ENCODE results near the gene RPS6KA3. TPM values are rescaled to one million over a fixed set of nuclear protein-coding genes. Genes with fewer than 3 reads are reported as not detected.

The RPS6KA3 gene
- polyA plus RNA-seq, 1 of the 3 experiments (the other 2 are of a cell fraction) = 14.3 TPM

DNA sequence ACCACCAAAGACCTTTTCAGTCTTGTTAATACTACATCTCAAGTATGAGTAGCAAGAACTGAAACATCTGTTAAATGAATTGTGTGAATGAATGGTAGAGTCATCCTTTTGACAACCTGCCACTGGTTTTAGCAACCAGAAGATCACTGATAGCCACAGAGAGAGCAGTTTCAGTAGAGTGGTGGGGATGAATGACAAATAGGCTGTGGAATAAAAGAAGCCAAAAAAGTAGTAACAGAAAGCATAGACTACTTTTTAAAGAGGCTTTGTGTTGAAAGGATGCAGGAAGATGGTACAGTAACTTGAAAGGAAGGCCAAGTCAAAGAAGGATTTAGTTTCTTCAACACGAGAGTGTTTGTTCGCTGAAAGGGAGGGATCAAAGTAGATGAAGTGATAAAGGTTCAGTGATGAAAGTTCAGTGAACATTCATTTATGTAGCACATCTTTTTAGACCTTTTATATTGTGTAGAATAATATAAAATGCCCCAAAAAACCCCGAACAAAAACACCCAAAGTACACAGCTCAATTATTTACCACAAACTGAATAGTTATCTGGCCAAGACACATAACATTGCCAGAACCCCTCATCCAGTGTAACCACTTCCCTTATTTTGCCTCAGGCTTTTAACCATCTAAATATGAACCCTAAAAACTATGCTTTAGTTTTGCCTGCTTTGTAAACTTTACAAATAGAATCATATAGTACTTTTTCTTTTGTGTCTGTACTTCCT lies 84.9 kb downstream of the RPS6KA3 start (continued):
- TF ChIP-seq FOXM1 (IDR thresholded peaks at IDR 0.05; ENCODE audit: low read depth) (no peak), NRF1 (IDR thresholded peaks at IDR 0.05; ENCODE audit: low read depth, low read length) (no peak)

DNA sequence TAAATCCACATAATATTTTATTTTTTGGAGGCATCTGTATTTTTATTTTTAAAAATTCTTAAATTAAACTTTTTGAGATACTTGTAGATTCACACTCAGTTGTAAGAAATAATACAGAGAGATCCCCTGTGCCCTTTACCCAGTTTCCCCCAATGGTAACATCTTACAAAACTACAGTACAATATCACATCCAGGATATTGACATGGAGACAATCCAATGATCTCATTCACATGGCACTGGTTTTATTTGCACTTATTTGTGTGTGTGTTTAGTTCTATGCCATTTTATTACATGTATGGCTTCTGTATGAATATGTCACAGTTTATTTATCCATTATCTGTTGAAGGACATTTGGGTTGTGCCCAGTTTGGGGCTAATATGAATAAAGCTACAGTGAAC lies 89.6 kb downstream of the RPS6KA3 start:
- TF ChIP-seq, protein P1, sequence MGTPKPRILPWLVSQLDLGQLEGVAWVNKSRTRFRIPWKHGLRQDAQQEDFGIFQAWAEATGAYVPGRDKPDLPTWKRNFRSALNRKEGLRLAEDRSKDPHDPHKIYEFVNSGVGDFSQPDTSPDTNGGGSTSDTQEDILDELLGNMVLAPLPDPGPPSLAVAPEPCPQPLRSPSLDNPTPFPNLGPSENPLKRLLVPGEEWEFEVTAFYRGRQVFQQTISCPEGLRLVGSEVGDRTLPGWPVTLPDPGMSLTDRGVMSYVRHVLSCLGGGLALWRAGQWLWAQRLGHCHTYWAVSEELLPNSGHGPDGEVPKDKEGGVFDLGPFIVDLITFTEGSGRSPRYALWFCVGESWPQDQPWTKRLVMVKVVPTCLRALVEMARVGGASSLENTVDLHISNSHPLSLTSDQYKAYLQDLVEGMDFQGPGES (IDR thresholded peaks at IDR 0.05; ENCODE audit: low read depth, low read length) = no peak
- Histone ChIP-seq H3F3A (replicated peaks; ENCODE audit: insufficient read depth) (no peaks in the 10 kb centered on the region), H3K4me1 (ENCODE audit: control insufficient read depth in 1 of 2, insufficient read depth in 2 of 2, low read depth in 1 of 2, low read length in 1 of 2) (no peaks in the 10 kb centered on the region), H3K9ac (no peak overlapping the region), H4K20me1 (ENCODE audit: insufficient read depth) (no peaks in the 10 kb centered on the region), H3K9me3 (no peaks in the 10 kb centered on the region), H3K4me3 (ENCODE audit: low read depth in 2 of 2, low read length in 1 of 2) (no peak overlapping the region), H2AFZ (ENCODE audit: low read depth) (no peak overlapping the region), H3K79me2 (ENCODE audit: insufficient read depth) (no peaks in the 10 kb centered on the region), H3K4me2 (no peak overlapping the region), H3K27ac (ENCODE audit: low read depth in 2 of 2, low read length in 1 of 2) (no peak overlapping the region), H3K9me2 (no peaks in the 10 kb centered on the region), H3K27me3 (ENCODE audit: insufficient read depth) (no peaks in the 10 kb centered on the region), H3K36me3 (replicated peaks in 1 of 2; ENCODE audit: control insufficient read depth in 1 of 2, insufficient read depth in 2 of 2, low read length in 1 of 2) (peaks cover 22 to 42% of the 10 kb centered on the region in 2 experiments)
- POLR2A ChIA-PET = no interaction called here
- CTCF ChIA-PET = no interaction called here
- no peak for DNase-seq

DNA sequence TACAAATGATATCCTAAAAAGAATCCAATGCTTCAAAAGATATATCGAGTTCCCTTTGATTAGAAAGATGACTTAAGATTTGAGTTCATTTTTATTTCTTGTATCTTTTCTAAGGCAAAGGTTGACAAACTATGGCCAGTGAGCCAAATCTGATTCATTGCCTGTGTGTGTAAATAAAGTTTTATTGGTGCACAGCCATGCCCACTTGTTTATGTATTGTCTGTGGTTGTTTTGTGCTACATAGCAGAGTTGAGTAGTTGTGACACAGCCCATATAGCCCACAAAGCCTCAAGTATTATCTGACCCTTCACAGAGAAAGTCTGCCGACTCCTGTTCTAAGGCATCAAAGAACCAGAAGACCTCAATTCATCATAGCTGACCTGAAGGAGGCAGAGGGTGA lies 92.9 kb downstream of the RPS6KA3 start:
- no peaks in the 10 kb centered on the region for H3F3A ChIP-seq (replicated peaks; ENCODE audit: insufficient read depth)
- no peaks in the 10 kb centered on the region for H3K9me2 ChIP-seq
- no peak for DNase-seq
- no peaks in the 10 kb centered on the region for H4K20me1 ChIP-seq (ENCODE audit: insufficient read depth)
- H3K9me3 ChIP-seq = no peaks in the 10 kb centered on the region
- no peak overlapping the region for H3K4me3 ChIP-seq (ENCODE audit: low read depth in 2 of 2, low read length in 1 of 2)
- 53% methylated on average over 2 of the region's 2 CpGs for WGBS (ENCODE audit: low lambda C conversion rate)
- no peaks in the 10 kb centered on the region for H3K27me3 ChIP-seq (ENCODE audit: insufficient read depth)
- H3K4me1 ChIP-seq (ENCODE audit: control insufficient read depth in 1 of 2, insufficient read depth in 2 of 2, low read depth in 1 of 2, low read length in 1 of 2) = no peaks in the 10 kb centered on the region
- ChIA-PET POLR2A (no interaction called here), CTCF (no interaction called here)
- no peaks in the 10 kb centered on the region for H3K79me2 ChIP-seq (ENCODE audit: insufficient read depth)
- H3K4me2 ChIP-seq = no peak overlapping the region
- H3K27ac ChIP-seq (ENCODE audit: low read depth in 2 of 2, low read length in 1 of 2) = no peak overlapping the region
- no peak overlapping the region for H2AFZ ChIP-seq (ENCODE audit: low read depth)
- TF ChIP-seq POLR2AphosphoS5 (IDR thresholded peaks at IDR 0.05; ENCODE audit: low read depth, low read length) = no peak
- TF ChIP-seq JUND (IDR thresholded peaks at IDR 0.05) = no peak
- H3K9ac ChIP-seq = no peak overlapping the region
- H3K36me3 ChIP-seq (replicated peaks in 1 of 2; ENCODE audit: control insufficient read depth in 1 of 2, insufficient read depth in 2 of 2, low read length in 1 of 2) = peaks cover 30 to 46% of the 10 kb centered on the region in 2 experiments

DNA sequence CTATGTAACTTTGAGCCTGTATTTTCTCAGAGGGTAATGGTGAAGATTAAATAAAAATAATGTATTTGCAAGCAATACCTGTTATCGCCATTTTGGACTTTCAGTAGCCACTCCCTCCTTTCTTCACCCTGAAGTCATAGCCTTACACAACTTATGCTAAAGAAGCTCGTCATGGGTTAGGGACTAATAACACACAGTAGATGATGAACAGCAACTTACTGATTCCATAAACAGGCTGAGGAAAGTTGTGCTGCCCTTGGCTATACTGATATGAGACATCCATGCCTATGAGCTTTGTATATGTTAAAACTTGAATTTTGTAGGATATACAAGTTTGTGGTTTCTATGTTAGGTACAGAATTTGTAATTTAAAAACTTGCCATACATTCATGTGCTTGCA lies 93.4 kb downstream of the RPS6KA3 start:
- Histone ChIP-seq H3F3A (replicated peaks; ENCODE audit: insufficient read depth) (no peaks in the 10 kb centered on the region), H2AFZ (ENCODE audit: low read depth) (no peak overlapping the region), H3K9me2 (no peaks in the 10 kb centered on the region), H3K79me2 (ENCODE audit: insufficient read depth) (no peaks in the 10 kb centered on the region), H4K20me1 (ENCODE audit: insufficient read depth) (no peaks in the 10 kb centered on the region), H3K4me1 (ENCODE audit: control insufficient read depth in 1 of 2, insufficient read depth in 2 of 2, low read depth in 1 of 2, low read length in 1 of 2) (no peaks in the 10 kb centered on the region), H3K9me3 (no peaks in the 10 kb centered on the region), H3K27me3 (ENCODE audit: insufficient read depth) (no peaks in the 10 kb centered on the region), H3K36me3 (replicated peaks in 1 of 2; ENCODE audit: control insufficient read depth in 1 of 2, insufficient read depth in 2 of 2, low read length in 1 of 2) (peaks cover 30 to 44% of the 10 kb centered on the region in 2 experiments), H3K4me3 (ENCODE audit: low read depth in 2 of 2, low read length in 1 of 2) (no peak overlapping the region), H3K27ac (ENCODE audit: low read depth in 2 of 2, low read length in 1 of 2) (no peak overlapping the region), H3K4me2 (no peak overlapping the region), H3K9ac (no peak overlapping the region)
- CTCF ChIA-PET = no interaction called here
- DNase-seq = no peak
- POLR2A ChIA-PET = no interaction called here
- TF ChIP-seq FOSL2 (IDR thresholded peaks at IDR 0.05; ENCODE audit: borderline replicate concordance, low read depth) (no peak), RCOR1 (IDR thresholded peaks at IDR 0.05; ENCODE audit: low read length) (no peak), EP300 (IDR thresholded peaks at IDR 0.05; ENCODE audit: borderline replicate concordance in 1 of 2, low read depth in 1 of 2, low read length in 1 of 2) (no peak), MEF2A (IDR thresholded peaks at IDR 0.05; ENCODE audit: borderline replicate concordance, low read depth) (no peak), GATA2 (CRISPR knock-in tag; IDR thresholded peaks at IDR 0.05) (no peak)
- TF ChIP-seq, protein P2, sequence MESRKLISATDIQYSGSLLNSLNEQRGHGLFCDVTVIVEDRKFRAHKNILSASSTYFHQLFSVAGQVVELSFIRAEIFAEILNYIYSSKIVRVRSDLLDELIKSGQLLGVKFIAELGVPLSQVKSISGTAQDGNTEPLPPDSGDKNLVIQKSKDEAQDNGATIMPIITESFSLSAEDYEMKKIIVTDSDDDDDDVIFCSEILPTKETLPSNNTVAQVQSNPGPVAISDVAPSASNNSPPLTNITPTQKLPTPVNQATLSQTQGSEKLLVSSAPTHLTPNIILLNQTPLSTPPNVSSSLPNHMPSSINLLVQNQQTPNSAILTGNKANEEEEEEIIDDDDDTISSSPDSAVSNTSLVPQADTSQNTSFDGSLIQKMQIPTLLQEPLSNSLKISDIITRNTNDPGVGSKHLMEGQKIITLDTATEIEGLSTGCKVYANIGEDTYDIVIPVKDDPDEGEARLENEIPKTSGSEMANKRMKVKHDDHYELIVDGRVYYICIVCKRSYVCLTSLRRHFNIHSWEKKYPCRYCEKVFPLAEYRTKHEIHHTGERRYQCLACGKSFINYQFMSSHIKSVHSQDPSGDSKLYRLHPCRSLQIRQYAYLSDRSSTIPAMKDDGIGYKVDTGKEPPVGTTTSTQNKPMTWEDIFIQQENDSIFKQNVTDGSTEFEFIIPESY (IDR thresholded peaks at IDR 0.05; ENCODE audit: borderline replicate concordance, low read depth) = no peak
- TF ChIP-seq, protein P3, sequence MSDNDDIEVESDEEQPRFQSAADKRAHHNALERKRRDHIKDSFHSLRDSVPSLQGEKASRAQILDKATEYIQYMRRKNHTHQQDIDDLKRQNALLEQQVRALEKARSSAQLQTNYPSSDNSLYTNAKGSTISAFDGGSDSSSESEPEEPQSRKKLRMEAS (IDR thresholded peaks at IDR 0.05; ENCODE audit: low read depth) = no peak
- TF ChIP-seq, protein P4, sequence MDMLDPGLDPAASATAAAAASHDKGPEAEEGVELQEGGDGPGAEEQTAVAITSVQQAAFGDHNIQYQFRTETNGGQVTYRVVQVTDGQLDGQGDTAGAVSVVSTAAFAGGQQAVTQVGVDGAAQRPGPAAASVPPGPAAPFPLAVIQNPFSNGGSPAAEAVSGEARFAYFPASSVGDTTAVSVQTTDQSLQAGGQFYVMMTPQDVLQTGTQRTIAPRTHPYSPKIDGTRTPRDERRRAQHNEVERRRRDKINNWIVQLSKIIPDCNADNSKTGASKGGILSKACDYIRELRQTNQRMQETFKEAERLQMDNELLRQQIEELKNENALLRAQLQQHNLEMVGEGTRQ (IDR thresholded peaks at IDR 0.05; ENCODE audit: borderline replicate concordance, low read depth, low read length) = no peak
- WGBS (ENCODE audit: low lambda C conversion rate) = 55% methylated on average over 2 of the region's 2 CpGs

All from SK-N-SH (cell line).